PC-3 (cell line): ENCODE data around the gene MSI2. TPM values are rescaled to one million over a fixed set of nuclear protein-coding genes. Genes with fewer than 3 reads are reported as not detected.

Source experiments
- ATAC-seq: fragments of 200-7000 bp; cut with Tn5 transposase; 2 replicates; pipeline ENCODE4 v1.9.1; 2020; ENCODE audit warnings: mild to moderate bottlenecking, moderate library complexity
- BruUV-seq: library from RNA; stranded (reverse); fragments of 400-500 nt; replicated peaks from 2 replicates; lab custom pipeline; 2021; lab: Mats Ljungman, UMichigan
- CTCF ChIA-PET: fragments of 300-600 bp; sonication (Branson Sonifier 250); formaldehyde crosslinking; loops from one replicate; lab custom pipeline; 2022; ENCODE audit warnings: antibody characterized with exemption; lab: Charles Lee
- POLR2A ChIA-PET: fragments of 300-600 bp; sonication (Branson Sonifier 250); formaldehyde crosslinking; loops from one replicate; lab custom pipeline; 2022; ENCODE audit warnings: antibody characterized with exemption; ENCODE audit not compliant: unreplicated experiment; lab: Charles Lee
- DNase-seq: peaks from one replicate; pipeline ENCODE4 v3.0.0-alpha.2; 2015
- H2AFZ ChIP-seq: fragments of 300-600 bp; sonication (generic); 2 replicates; pipeline ENCODE4 v1.6.0; 2016; ENCODE audit warnings: antibody characterized with exemption, low read length
- H3F3A ChIP-seq: fragments of 300-600 bp; sonication (generic); one replicate; pipeline ENCODE4 v1.6.0; 2017; ENCODE audit warnings: antibody characterized with exemption, low read length, control low read depth, mild to moderate bottlenecking; ENCODE audit not compliant: unreplicated experiment
- H3K27ac ChIP-seq: fragments of 300-600 bp; sonication (generic); 2 replicates; pipeline ENCODE4 v1.5.1; 2016; ENCODE audit warnings: mild to moderate bottlenecking, low read length
- H3K27me3 ChIP-seq: fragments of 300-600 bp; sonication (generic); 2 replicates; pipeline ENCODE4 v1.6.1; 2016; ENCODE audit warnings: low read length, mixed read lengths
- H3K36me3 ChIP-seq: fragments of 300-600 bp; sonication (generic); 2 replicates; pipeline ENCODE4 v1.6.1; 2016; ENCODE audit warnings: low read depth, mixed run types, low read length, mixed read lengths
- H3K4me1 ChIP-seq: fragments of 300-600 bp; sonication (generic); 2 replicates; pipeline ENCODE4 v1.5.1; 2016; ENCODE audit warnings: low read length; ENCODE audit not compliant: insufficient read depth
- H3K4me2 ChIP-seq: fragments of 300-600 bp; sonication (generic); 2 replicates; pipeline ENCODE4 v1.6.0; 2016; ENCODE audit warnings: low read length
- H3K4me3 ChIP-seq: fragments of 300-600 bp; sonication (generic); 2 replicates; pipeline ENCODE4 v1.5.1; 2016; ENCODE audit warnings: mild to moderate bottlenecking, low read length, mixed read lengths
- H3K79me2 ChIP-seq: fragments of 300-600 bp; sonication (generic); 2 replicates; pipeline ENCODE4 v1.6.1; 2017; ENCODE audit warnings: low read length, mixed read lengths
- H3K9ac ChIP-seq: fragments of 300-600 bp; sonication (generic); 2 replicates; pipeline ENCODE4 v1.6.0; 2016; ENCODE audit warnings: mild to moderate bottlenecking, low read length
- H3K9me2 ChIP-seq: fragments of 300-600 bp; sonication (generic); replicated peaks from 2 replicates; pipeline ENCODE4 v1.6.1; 2016; ENCODE audit warnings: mixed run types, low read length, mixed read lengths
- H3K9me3 ChIP-seq: fragments of 300-600 bp; sonication (generic); 2 replicates; pipeline ENCODE4 v1.6.1; 2016; ENCODE audit warnings: low read length, mixed read lengths
- H4K20me1 ChIP-seq: fragments of 300-600 bp; sonication (generic); 2 replicates; pipeline ENCODE4 v1.6.1; 2016; ENCODE audit warnings: low read length, mixed read lengths
- CTCF ChIP-seq: fragments of 300-600 bp; sonication (generic); conservative IDR thresholded peaks from 2 replicates; pipeline ENCODE4 v1.5.1; 2017; ENCODE audit warnings: antibody characterized with exemption, low read depth, mild to moderate bottlenecking, low read length
- EZH2 ChIP-seq: fragments of 300-600 bp; sonication (generic); IDR thresholded peaks from one replicate; pipeline ENCODE4 v1.6.1; 2017; ENCODE audit warnings: antibody characterized with exemption, mild to moderate bottlenecking, low read length; ENCODE audit not compliant: unreplicated experiment
- EZH2phosphoT487 ChIP-seq: fragments of 300-600 bp; sonication (generic); IDR thresholded peaks from 2 replicates; pipeline ENCODE4 v1.6.1; 2018; ENCODE audit warnings: mild to moderate bottlenecking, antibody characterized with exemption, low read length, borderline replicate concordance
- intact Hi-C: fragments of 100-400 bp; cut with micrococcal nuclease; formaldehyde crosslinking; loops from 2 replicates; pipeline ENCODE4 v1.9.0; 2023
- total RNA-seq: library from RNA; depleted of rRNA; stranded (reverse); fragments of >200 nt; gene quantifications from 2 replicates; pipeline ENCODE4 v1.2.3, GENCODE V29; 2014

The MSI2 gene
- total RNA-seq, 1 experiment from 2014 or later, result 54.7 TPM

GRCh38 chr17:57544401-57544800 is 288.1 kb downstream of the MSI2 start:
- no peaks in the 10 kb centered on the region for H3K27me3 ChIP-seq
- DNase-seq (no peak), ATAC-seq (no peak)
- H3K4me3 ChIP-seq, result no peak overlapping the region
- POLR2A ChIA-PET, result no interaction called here
- no peak overlapping the region for H2AFZ ChIP-seq
- no peaks in the 10 kb centered on the region for H3K9me3 ChIP-seq
- H3K79me2 ChIP-seq, result no peaks in the 10 kb centered on the region
- H4K20me1 ChIP-seq, result no peaks in the 10 kb centered on the region
- no peak overlapping the region for H3K27ac ChIP-seq
- H3F3A ChIP-seq, result no peaks in the 10 kb centered on the region
- TF ChIP-seq EZH2, result no peak
- no peak for TF ChIP-seq EZH2phosphoT487
- TF ChIP-seq CTCF, result no peak
- no peak overlapping the region for H3K4me2 ChIP-seq
- H3K9me2 ChIP-seq, result no peaks in the 10 kb centered on the region
- intact Hi-C loops, result no loop called here
- CTCF ChIA-PET, result no interaction called here
- H3K4me1 ChIP-seq, result no peaks in the 10 kb centered on the region
- H3K36me3 ChIP-seq, result no peaks in the 10 kb centered on the region
- no peak overlapping the region for H3K9ac ChIP-seq
- no TSS peak for BruUV-seq

- H3K4me2 ChIP-seq, result no peak overlapping the region
- H3K9me3 ChIP-seq, result no peaks in the 10 kb centered on the region
- DNase-seq (no peak), ATAC-seq (no peak)
- no peaks in the 10 kb centered on the region for H4K20me1 ChIP-seq
- no peaks in the 10 kb centered on the region for H3F3A ChIP-seq
- no peak overlapping the region for H3K27ac ChIP-seq
- BruUV-seq, result no TSS peak
- H3K79me2 ChIP-seq, result no peaks in the 10 kb centered on the region
- no peaks in the 10 kb centered on the region for H3K9me2 ChIP-seq
- TF ChIP-seq EZH2 (no peak), EZH2phosphoT487 (no peak), CTCF (no peak)
- CTCF ChIA-PET, result no interaction called here
- H3K27me3 ChIP-seq, result no peaks in the 10 kb centered on the region
- no peaks in the 10 kb centered on the region for H3K4me1 ChIP-seq
- intact Hi-C loops, result no loop called here
- no peak overlapping the region for H3K4me3 ChIP-seq
- H3K36me3 ChIP-seq, result no peaks in the 10 kb centered on the region
- POLR2A ChIA-PET, result no interaction called here
- H3K9ac ChIP-seq, result no peak overlapping the region
- no peak overlapping the region for H2AFZ ChIP-seq
Measured at GRCh38 chr17:57544834-57545463, 288.6 kb downstream of the MSI2 start.

GRCh38 chr17:57545731-57546342 is 289.5 kb downstream of the MSI2 start:
- no peaks in the 10 kb centered on the region for H4K20me1 ChIP-seq
- ChIA-PET CTCF (no interaction called here), POLR2A (no interaction called here)
- no peak overlapping the region for H3K4me2 ChIP-seq
- intact Hi-C loops, result no loop called here
- no peak overlapping the region for H3K4me3 ChIP-seq
- H3K79me2 ChIP-seq, result no peaks in the 10 kb centered on the region
- DNase-seq (no peak), ATAC-seq (no peak)
- H3K36me3 ChIP-seq, result no peaks in the 10 kb centered on the region
- H3K27ac ChIP-seq, result no peak overlapping the region
- no peaks in the 10 kb centered on the region for H3F3A ChIP-seq
- H3K27me3 ChIP-seq, result no peaks in the 10 kb centered on the region
- no TSS peak for BruUV-seq
- H3K9me3 ChIP-seq, result no peaks in the 10 kb centered on the region
- no peaks in the 10 kb centered on the region for H3K4me1 ChIP-seq
- no peak for TF ChIP-seq EZH2phosphoT487
- no peak for TF ChIP-seq EZH2
- TF ChIP-seq CTCF, result no peak
- H3K9ac ChIP-seq, result no peak overlapping the region
- H3K9me2 ChIP-seq, result no peaks in the 10 kb centered on the region
- H2AFZ ChIP-seq, result no peak overlapping the region
